ENCODE results near the gene NR2E1.

The NR2E1 gene

DNA sequence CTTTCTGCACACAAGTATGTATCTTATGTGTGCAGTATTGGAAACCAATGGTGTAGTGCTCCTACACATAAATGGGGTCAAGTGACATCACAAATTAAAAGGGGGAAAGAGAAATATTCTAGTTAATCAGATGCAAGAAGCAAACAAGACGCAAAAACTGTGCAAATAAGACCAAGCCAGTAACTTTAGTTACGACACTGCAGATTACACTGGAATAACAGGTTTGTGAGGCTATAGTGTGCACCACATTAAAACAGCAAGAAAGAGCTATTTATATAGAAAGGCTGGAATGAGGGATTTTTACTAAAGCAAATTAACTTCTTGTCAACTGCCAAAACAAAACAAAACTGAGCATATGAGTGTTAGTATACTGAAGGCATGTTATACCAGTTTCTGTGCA, 45.8 kb downstream of the NR2E1 start:
- H3K27ac ChIP-seq, result no peak overlapping the region
- TF ChIP-seq, protein P1, sequence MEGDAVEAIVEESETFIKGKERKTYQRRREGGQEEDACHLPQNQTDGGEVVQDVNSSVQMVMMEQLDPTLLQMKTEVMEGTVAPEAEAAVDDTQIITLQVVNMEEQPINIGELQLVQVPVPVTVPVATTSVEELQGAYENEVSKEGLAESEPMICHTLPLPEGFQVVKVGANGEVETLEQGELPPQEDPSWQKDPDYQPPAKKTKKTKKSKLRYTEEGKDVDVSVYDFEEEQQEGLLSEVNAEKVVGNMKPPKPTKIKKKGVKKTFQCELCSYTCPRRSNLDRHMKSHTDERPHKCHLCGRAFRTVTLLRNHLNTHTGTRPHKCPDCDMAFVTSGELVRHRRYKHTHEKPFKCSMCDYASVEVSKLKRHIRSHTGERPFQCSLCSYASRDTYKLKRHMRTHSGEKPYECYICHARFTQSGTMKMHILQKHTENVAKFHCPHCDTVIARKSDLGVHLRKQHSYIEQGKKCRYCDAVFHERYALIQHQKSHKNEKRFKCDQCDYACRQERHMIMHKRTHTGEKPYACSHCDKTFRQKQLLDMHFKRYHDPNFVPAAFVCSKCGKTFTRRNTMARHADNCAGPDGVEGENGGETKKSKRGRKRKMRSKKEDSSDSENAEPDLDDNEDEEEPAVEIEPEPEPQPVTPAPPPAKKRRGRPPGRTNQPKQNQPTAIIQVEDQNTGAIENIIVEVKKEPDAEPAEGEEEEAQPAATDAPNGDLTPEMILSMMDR (IDR thresholded peaks at IDR 0.05), result no peak
- no peak for TF ChIP-seq ZFX (IDR thresholded peaks at IDR 0.05; ENCODE audit: borderline replicate concordance)

DNA sequence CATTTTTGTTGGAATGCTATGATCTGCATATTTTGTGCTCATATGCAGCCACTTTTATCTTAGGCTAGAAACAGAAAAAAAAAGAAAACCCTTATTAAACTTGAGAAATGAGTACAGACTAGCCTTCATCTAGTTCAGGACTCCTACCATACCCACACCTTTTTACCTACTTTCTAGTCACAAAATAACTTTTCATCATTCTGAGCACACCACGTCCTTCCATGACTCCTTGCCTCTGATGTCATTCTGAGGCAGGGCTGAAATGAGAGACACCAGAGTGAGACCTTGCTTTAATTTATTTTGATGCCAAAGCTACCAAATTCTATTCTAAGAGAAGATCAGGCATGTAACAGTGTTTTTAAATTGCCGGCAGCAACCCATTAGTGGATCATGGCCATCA, 56.2 kb downstream of the NR2E1 start:
- TF ChIP-seq, protein P1 (IDR thresholded peaks at IDR 0.05), result no peak
- no peak for TF ChIP-seq ZFX (IDR thresholded peaks at IDR 0.05; ENCODE audit: borderline replicate concordance)
- H3K27ac ChIP-seq, result no peak overlapping the region

DNA sequence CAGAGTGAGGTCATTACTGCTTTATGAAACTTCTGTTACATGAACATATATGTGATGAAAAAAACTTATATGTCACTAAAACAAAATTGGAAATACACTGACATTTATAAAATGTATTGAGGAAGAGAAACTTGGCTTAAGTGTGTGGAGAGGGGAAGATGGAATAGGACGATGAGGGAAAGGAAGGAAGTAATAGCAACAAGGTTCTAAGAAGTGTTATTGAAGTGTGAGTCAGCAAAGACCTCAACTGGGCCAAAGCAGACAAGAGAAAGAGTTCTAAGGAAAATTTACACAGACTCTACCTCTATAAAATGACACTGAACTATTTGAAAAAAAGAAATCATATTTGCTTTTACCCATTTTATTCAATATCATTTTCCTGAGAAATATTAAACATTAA, 56.7 kb downstream of the NR2E1 start:
- TF ChIP-seq ZFX (IDR thresholded peaks at IDR 0.05; ENCODE audit: borderline replicate concordance), result no peak
- TF ChIP-seq, protein P1 (IDR thresholded peaks at IDR 0.05), result no peak
- no peak overlapping the region for H3K27ac ChIP-seq

DNA sequence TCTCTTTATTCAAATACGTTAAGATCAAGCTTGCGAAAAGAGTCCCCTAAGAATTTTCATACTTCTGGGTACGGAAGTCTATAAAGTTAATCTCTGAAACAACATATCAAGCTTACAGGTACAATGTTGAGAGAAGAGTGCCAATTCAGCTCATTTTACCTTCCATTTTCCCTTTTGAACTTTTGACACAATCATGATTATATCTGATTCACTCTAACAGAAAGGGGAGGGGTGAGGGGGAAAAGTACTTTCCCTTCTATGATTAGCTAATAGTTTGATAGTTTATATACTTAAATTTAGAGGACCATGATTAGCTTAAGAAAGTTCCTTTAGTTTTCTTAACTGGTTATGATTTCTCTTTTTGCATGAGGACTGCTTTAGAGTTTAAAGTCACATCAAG, 61.5 kb downstream of the NR2E1 start:
- TF ChIP-seq, protein P1 (IDR thresholded peaks at IDR 0.05), result no peak
- TF ChIP-seq ZFX (IDR thresholded peaks at IDR 0.05; ENCODE audit: borderline replicate concordance), result no peak
- H3K27ac ChIP-seq, result no peak overlapping the region

DNA sequence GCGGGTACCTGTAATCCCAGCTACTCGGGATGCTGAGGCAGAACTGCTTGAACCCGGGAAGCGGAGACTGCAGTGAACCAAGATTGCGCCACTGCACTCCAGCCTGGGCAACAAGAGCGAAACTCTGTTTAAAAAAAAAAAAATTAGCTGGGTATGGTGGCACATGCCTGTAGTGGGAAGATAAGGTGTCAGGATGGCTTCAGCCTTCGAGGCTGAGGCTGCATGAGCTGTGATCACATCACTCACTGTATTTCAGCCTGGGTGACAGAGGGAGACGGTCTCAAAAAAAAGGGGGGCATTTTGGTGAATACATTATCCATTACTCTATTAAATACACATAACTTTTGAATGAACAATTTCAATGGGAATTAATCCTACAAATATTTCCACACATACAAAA, 62.6 kb downstream of the NR2E1 start:
- H3K27ac ChIP-seq, result no peak overlapping the region
- TF ChIP-seq, protein P1 (IDR thresholded peaks at IDR 0.05), result no peak
- no peak for TF ChIP-seq ZFX (IDR thresholded peaks at IDR 0.05; ENCODE audit: borderline replicate concordance)

DNA sequence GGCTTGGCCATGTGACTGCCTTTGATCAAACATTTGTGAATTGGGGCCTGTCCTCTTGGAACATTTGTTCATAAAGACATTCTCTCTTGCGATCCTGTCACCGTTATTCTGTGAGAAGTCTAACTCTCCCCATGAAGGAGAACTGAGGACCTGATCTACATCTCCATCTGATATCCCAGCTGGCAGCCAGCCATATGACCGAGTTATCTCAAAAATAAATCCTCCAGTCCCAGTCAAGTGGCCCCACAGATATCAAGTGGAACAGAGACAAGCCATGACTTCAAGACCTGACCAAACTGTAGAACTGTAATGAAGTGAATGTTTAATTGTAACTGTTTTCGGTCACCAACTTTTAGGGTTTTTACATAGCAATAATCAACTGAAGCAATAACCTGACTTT, 69.3 kb downstream of the NR2E1 start:
- TF ChIP-seq, protein P1 (IDR thresholded peaks at IDR 0.05), result no peak
- no peak for TF ChIP-seq ZFX (IDR thresholded peaks at IDR 0.05; ENCODE audit: borderline replicate concordance)
- no peak overlapping the region for H3K27ac ChIP-seq

DNA sequence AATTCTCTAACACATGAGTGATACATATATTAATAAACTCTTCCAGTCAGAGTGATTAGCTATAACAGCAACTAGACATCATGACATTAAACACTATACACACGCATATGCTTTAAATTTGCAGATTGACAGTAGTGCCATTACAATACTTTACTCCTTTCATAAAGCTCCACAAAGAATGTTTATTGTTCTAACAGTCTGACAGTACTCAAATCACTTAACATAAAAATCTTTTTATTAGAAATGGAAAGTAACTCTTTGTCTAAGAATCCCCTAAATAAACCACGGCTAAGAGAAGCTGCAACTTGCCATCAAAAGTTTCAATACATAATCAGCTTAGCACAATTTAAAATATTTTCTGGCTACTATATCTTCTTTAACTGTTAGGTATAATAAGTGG, 71.0 kb downstream of the NR2E1 start:
- H3K27ac ChIP-seq, result no peak overlapping the region
- TF ChIP-seq, protein P1 (IDR thresholded peaks at IDR 0.05), result no peak
- no peak for TF ChIP-seq ZFX (IDR thresholded peaks at IDR 0.05; ENCODE audit: borderline replicate concordance)

Data from 22Rv1 (cell line).